Body of pancreas (tissue), 4 donors: ENCODE results near the gene SCPEP1. TPM values are rescaled to one million over a fixed set of nuclear protein-coding genes. Genes with fewer than 3 reads are reported as not detected.

Experiments used
- ATAC-seq: fragments of 150-250 bp; one replicate; pipeline ENCODE4 v1.9.1; 2016
- DNase-seq, 4 donors: peaks; one replicate each; pipeline ENCODE4 v3.0.0-alpha.2; 2019
- H3K27ac ChIP-seq, 4 donors: fragments of 200-600 bp; sonication (generic); 1 replicate in 3 of 4; 2 replicates in 1 of 4; pipeline versions ENCODE4 v1.5.1 to v1.6.1; 2016 to 2019; ENCODE audit warnings: mild to moderate bottlenecking in 1 of 4, mixed read lengths in 1 of 4, moderate library complexity in 1 of 4
- H3K27me3 ChIP-seq, 2 donors: fragments of 200-600 bp; sonication (generic); one replicate each; pipeline ENCODE4 v1.6.0; 2016; ENCODE audit warnings: mild to moderate bottlenecking in 1 of 2
- H3K36me3 ChIP-seq, 2 donors: fragments of 200-600 bp; sonication (generic); replicated peaks in 1 of 2; 2 replicates each; pipeline ENCODE4 v1.5.1; 2016; ENCODE audit warnings: low read depth in 2 of 2; ENCODE audit not compliant: insufficient read depth in 1 of 2
- H3K4me1 ChIP-seq: fragments of 200-600 bp; sonication (generic); one replicate; pipeline ENCODE4 v1.6.0; 2016
- H3K4me3 ChIP-seq, 2 donors: fragments of 200-600 bp; sonication (generic); 1 replicate in 1 of 2; 2 replicates in 1 of 2; pipeline ENCODE4 v1.5.1; 2016 to 2019
- H3K9me3 ChIP-seq, 3 donors: fragments of 200-600 bp; sonication (generic); 1 replicate in 2 of 3; 2 replicates in 1 of 3; pipeline ENCODE4 v1.5.1; 2016
- CTCF ChIP-seq, 7 experiments: fragments of 450-650 bp in 4 of 7; fragments of 200-600 bp in 3 of 7; sonication (generic) in 3 of 7; IDR thresholded peaks; one replicate each; pipeline ENCODE4 v1.5.1; 2016 to 2019; ENCODE audit warnings: antibody characterized with exemption in 7 of 7
- POLR2A ChIP-seq, 3 donors: fragments of 450-650 bp; IDR thresholded peaks; one replicate each; pipeline ENCODE4 v1.6.1; 2016; ENCODE audit warnings: antibody characterized with exemption in 3 of 3, mild to moderate bottlenecking in 2 of 3
- WGBS, 2 donors: methylation state at CpG; one replicate each; pipeline ENCODE4 v1.1.5; 2017; 5-methylcytosine and 5-hydroxymethylcytosine counted together
- intact Hi-C: fragments of 100-400 bp; cut with DNase I; formaldehyde crosslinking; loops from one replicate; pipeline ENCODE4 v1.15.1; 2023
- total RNA-seq, 2 donors: library from RNA; depleted of rRNA; stranded (reverse); fragments of >200 nt; gene quantifications; one replicate each; pipeline ENCODE4 v1.1.0, GENCODE V29; 2016

The SCPEP1 gene
- total RNA-seq, 2 donors from 2014 or later = 27.0 to 57.7 TPM

- TF ChIP-seq POLR2A (IDR thresholded peaks at IDR 0.05) (no peak), CTCF (IDR thresholded peaks at IDR 0.05) (no peak)
- no peak overlapping the region for H3K4me3 ChIP-seq
- no peak for DNase-seq
- 49 to 63% methylated on average over 2 to 3 of the region's 3 CpGs for WGBS, 2 donors
- H3K27me3 ChIP-seq = no peaks in the 10 kb centered on the region
- intact Hi-C loops = no loop called here
- no peak overlapping the region for H3K27ac ChIP-seq
- peaks cover 14% of the 10 kb centered on the region for H3K4me1 ChIP-seq
- no peaks in the 10 kb centered on the region for H3K36me3 ChIP-seq
- no peak for ATAC-seq
- H3K9me3 ChIP-seq = no peaks in the 10 kb centered on the region
Measured at GRCh38 chr17:57016764-57017116, 38.8 kb downstream of the SCPEP1 start.

- intact Hi-C loops = no loop called here
- Histone ChIP-seq H3K4me3 (no peak overlapping the region), H3K27ac (no peak overlapping the region), H3K36me3 (no peaks in the 10 kb centered on the region), H3K9me3 (no peaks in the 10 kb centered on the region), H3K27me3 (no peaks in the 10 kb centered on the region), H3K4me1 (peaks cover 23% of the 10 kb centered on the region)
- no peak for ATAC-seq
- TF ChIP-seq CTCF (IDR thresholded peaks at IDR 0.05) (no peak), POLR2A (IDR thresholded peaks at IDR 0.05) (no peak)
- no peak for DNase-seq
- WGBS, 2 donors = 69 to 76% methylated on average over 3 to 4 of the region's 4 CpGs
Measured at GRCh38 chr17:57017625-57018024, 39.7 kb downstream of the SCPEP1 start.

- H3K27ac ChIP-seq = no peak overlapping the region
- H3K4me1 ChIP-seq = peaks cover 28% of the 10 kb centered on the region
- intact Hi-C loops = no loop called here
- ATAC-seq = no peak
- TF ChIP-seq POLR2A (IDR thresholded peaks at IDR 0.05) = no peak
- TF ChIP-seq CTCF (IDR thresholded peaks at IDR 0.05) = no peak
- no peak for DNase-seq
- no peaks in the 10 kb centered on the region for H3K36me3 ChIP-seq
- WGBS, 2 donors = 44 to 87% methylated on average over 3 of the region's 3 CpGs
- H3K27me3 ChIP-seq = no peaks in the 10 kb centered on the region
- no peaks in the 10 kb centered on the region for H3K9me3 ChIP-seq
- no peak overlapping the region for H3K4me3 ChIP-seq
Measured at GRCh38 chr17:57020208-57020607, 42.3 kb downstream of the SCPEP1 start.

GRCh38 chr17:57021226-57021940, 43.5 kb downstream of the SCPEP1 start:
- Histone ChIP-seq H3K4me3 (no peak overlapping the region), H3K9me3 (no peaks in the 10 kb centered on the region), H3K27ac (peak overlapping the region in 3 of 4 donors; percentile 2 to 72 (median 63)), H3K36me3 (no peaks in the 10 kb centered on the region), H3K4me1 (peaks cover 28% of the 10 kb centered on the region), H3K27me3 (no peaks in the 10 kb centered on the region)
- ATAC-seq (peak; percentile 98), DNase-seq (peak; percentile 81 to 90 (median 89))
- 24 to 31% methylated on average over 4 of the region's 4 CpGs for WGBS, 2 donors
- no peak for TF ChIP-seq CTCF (IDR thresholded peaks at IDR 0.05)
- TF ChIP-seq POLR2A (IDR thresholded peaks at IDR 0.05) = no peak
- intact Hi-C loops = no loop called here

GRCh38 chr17:57025876-57026275, 47.9 kb downstream of the SCPEP1 start:
- ATAC-seq (no peak), DNase-seq (no peak)
- 80 to 83% methylated on average over 1 of the region's 1 CpG for whole genome bisulfite sequencing, 2 donors
- no peak overlapping the region for H3K4me3 ChIP-seq
- no peaks in the 10 kb centered on the region for H3K27me3 ChIP-seq
- H3K36me3 ChIP-seq = no peaks in the 10 kb centered on the region
- H3K4me1 ChIP-seq = peaks cover 20% of the 10 kb centered on the region
- H3K9me3 ChIP-seq = no peaks in the 10 kb centered on the region
- intact Hi-C loops = no loop called here
- H3K27ac ChIP-seq = no peak overlapping the region
- TF ChIP-seq CTCF (IDR thresholded peaks at IDR 0.05) = no peak
- no peak for TF ChIP-seq POLR2A (IDR thresholded peaks at IDR 0.05)
